NCI-H69 (cell line): ENCODE results near the gene TGM6.

Source experiments
- DNase-seq: peaks from one replicate; lab custom pipeline; 2025; lab: John Stamatoyannopoulos, UW

The TGM6 gene

DNA sequence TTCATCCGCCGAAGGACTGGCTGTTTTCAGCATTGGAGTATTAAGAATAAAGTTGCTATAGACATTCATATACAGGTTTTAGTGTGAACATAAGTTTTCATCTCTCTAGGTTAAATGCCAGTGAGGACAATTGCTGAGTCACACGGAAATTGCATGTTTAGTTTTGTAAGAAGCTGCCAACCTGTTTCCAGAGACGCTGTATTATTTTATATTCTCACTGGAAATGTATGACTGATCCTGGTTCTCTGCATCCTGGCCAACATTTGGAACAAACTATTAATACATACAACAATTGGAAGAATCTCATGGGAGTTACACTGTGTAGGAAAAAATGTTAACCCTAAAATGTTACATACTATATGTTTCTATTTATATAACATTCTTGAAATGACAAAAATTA lies 16.7 kb upstream of the TGM6 start:
- no peak for DNase-seq

DNA sequence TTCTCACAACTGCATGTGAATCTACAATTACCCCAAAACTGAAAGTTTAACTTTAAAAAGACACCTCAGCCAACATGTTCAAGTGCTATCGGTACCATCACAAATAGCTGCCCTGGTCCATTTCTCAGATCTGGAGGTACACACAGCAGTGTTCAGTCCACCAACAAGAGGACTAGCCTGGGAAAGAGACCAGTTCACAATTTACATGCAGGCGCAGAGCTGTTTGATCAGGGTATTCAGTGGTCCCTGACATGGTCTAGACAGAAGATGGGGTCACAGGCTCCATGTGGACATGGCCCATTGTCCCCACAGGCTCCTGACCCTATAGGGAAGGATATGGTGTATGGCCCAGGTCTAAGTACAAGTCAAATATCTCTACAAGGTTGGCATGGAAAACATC lies 15.6 kb upstream of the TGM6 start:
- no peak for DNase-seq

DNA sequence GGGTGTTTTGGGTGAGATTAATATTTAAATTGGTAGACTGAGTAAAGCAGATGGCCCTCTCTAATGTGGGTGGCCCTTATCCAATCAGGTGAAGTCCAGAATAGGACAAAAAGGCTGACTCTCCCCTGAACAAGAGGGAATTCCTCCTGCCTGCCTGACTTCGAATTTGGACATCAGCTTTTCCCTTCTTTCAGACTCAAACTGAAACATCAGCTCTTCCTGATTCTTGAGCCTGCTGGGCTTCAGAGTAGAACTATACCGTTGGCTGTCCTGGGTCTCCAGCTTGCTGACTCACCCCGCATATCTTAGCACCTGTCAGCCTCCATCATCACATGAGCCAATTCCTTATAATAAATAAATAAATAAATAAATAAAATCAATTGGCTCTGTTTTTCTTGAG lies 15.0 kb upstream of the TGM6 start:
- no peak for DNase-seq

DNA sequence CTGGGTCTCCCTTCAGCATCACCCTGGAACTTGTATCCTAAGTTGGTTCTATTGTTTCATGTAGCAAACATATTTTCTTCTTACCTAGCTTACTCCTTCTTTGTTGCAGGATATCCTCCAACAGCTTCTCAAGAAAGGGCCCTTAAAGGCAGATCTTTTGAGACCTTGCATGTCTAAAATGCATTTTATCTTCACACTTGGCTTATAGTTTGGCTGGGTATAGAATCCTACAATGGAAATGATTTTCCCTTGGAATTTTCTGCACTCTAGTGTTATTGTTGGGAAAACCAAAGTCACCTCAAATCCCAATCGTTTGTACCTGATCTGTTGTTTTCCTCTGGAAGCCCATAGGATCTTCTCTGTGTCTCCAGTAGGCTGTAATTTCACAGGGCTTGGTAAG lies 12.1 kb upstream of the TGM6 start:
- no peak for DNase-seq

DNA sequence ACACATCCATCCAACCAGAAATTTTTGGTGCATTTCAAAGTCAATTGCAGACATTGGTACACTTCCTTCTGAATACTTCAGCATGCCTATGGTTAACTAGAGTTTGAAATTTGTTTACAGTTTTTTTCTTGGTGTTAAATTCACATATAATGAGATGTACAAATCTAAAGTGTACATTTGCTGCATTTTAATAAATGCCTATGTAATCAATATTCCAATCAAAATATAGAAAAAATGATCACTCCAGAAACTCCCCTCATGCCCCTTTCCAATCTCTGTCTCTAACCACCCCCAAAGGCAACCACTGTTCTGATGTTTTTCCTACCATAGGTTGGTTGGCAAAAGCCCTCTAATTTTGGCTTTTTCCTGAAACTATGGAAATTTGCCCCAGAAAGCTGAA lies 7.6 kb upstream of the TGM6 start:
- no peak for DNase-seq

DNA sequence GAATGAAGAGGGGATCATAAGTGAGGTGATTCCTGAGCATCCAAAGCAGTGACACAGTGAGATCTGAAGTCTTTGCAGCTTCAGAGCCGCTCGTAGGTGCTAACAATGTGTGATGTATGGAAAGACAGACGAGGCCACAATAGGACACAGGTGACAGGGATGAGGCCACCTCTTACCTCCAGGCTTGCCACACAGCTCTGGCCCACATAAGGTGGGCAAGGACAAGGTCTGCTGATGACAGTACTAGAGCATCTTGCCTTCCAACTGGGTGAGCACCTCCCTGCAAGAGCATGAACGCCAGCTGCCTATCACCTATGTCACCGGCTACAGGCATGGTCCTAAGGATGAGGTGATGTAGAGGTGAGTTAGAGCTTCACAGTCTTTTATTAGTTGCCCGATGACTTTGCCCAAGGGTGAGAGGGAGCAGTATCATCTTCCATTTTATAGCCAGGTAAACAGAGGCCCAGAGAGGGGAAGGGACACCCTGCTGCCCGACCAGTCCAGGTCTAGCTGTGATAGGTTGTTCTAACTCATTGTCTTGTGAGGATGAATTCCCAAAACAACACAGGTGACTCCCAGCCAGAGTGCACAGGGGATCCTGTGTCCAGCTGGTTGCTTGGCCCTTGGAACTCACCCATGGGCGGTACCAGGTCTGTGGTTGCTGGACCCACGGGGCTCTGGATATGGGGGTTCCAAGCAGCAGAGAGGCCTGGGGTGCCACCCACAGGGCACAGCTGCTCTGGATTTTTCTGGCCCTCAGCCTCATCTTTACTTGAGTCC lies 6.2 kb upstream of the TGM6 start:
- DNase-seq, result no peak

DNA sequence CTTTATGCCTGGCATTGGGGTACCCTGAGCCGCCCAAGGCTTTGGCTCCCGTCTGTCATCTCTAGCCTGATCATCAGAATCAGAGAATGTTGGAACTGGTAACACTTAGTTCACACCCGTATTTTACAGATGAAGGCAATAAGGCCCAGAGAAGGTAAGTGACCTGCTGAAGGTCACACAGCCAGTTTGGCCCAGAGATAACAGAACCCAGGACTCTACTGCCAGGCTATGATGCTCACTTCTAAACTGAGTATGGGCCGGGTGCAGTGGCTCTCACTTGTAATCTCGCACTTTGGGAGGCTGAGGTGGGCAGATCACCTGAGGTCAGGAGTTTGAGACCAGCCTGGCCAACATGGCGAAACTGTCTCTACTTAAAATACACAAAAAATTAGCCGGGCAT lies 1.8 kb upstream of the TGM6 start:
- DNase-seq, result no peak

DNA sequence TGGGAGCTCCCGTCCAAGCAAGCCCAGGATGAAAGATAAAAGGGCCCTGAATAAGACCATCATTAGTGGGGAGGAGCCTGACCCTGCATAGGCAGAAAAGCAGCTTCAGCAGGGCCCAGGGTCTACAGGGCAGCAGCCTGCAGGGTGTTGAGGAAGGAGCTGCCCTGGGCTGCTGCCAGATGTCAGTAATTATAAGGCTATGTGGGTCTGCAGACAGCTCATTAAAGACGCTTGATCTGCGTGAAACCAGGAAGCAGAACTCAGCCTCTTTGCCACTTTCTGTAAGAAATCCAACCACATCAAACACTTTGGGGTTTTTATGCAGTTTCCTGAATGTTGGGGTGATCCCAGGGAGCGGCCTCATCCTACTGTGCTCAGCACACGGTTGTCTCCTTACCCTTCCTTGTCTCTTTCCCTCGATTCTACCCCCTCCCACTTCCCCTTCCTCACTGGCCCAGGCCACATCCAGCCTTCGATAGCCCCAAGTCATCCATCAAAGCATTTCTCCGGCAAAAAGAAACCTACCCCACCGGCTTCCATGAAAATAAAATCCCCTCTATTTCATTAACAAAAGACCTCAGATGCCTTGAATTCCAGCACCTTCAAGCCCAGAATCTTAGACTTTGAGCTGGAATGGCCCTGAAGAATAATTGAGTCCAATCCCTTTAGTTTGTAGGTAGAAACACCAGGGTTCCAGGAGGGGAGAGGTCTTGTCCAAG lies 1.0 kb upstream of the TGM6 start:
- peak; percentile 88 for DNase-seq

DNA sequence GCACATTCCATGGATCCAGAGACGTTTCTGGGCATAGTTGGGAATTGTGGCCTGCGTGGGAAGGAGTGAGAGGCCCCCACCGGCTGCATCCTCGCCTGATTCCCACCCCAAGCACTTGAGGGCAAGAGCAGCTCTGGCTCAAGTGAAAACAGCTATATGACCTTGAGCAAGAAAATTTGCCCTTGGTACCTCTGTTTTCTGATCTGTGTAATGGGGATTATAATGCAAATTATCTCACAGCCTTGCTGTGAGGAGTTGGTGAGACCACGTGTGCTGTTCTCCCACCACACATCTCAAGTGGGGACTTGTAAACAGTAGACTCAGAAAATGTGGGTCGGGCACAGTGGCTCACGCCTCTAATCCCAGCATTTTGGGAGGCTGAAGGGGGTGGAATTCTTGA lies 602 bp downstream of the TGM6 start:
- no peak for DNase-seq

DNA sequence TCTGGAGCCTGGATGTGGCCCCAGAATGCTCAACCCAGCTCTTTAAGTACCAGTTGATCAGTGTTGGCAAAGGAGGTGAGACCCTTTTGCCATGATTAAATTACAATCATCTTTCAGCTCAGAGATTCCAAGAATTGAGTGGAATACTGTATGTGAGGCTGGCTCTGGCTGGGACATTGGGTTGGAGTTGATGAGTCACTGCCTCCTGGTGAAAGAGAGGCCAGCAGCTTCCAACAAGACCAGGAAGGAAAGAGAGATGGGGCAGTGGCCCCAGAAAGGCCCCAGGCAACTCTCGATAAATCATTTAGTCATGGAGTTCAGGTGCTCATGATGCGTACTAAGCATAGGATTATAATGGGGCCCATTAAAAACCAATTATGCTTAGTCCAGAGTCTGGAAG lies 2.1 kb downstream of the TGM6 start:
- peak; percentile 12 for DNase-seq

DNA sequence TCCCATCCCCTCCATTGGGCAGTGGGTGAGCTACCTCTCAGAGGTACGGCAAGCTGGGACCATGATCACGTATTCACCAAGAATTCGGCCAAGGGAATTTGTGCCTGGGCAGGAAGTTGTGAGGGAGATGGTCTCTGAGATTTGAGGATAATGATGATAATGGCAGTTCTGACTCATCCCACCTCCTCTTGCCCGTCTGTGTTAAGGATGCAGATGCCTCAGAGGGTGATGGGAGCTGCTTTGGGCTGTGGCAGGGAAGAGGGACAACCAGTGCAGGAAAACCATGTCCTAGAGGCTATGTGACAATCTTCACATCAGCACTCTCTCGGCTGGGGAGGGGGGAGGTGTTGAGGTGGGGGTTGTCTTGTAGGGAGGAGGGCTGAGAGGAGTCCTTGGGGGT lies 4.3 kb downstream of the TGM6 start:
- no peak for DNase-seq

DNA sequence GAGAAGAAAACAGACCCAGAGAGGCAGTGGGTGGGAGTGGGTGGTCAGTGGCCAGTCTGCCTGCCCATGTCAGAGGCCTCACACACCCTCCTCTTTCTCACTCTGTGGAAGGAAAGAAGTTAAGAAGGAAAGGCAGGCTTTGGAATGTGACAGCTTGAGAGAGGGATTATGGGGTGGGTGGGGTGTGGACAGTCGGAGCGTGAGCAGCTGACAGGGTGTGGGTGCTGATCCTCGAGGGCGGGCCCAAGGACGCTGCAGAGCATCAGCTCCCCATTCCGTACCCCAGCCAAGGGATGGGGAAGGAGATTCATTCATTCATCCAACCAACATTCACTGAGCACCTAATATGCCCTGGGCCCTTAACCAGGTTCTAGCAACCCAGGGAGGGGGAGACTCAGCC lies 4.8 kb downstream of the TGM6 start:
- DNase-seq, result no peak

DNA sequence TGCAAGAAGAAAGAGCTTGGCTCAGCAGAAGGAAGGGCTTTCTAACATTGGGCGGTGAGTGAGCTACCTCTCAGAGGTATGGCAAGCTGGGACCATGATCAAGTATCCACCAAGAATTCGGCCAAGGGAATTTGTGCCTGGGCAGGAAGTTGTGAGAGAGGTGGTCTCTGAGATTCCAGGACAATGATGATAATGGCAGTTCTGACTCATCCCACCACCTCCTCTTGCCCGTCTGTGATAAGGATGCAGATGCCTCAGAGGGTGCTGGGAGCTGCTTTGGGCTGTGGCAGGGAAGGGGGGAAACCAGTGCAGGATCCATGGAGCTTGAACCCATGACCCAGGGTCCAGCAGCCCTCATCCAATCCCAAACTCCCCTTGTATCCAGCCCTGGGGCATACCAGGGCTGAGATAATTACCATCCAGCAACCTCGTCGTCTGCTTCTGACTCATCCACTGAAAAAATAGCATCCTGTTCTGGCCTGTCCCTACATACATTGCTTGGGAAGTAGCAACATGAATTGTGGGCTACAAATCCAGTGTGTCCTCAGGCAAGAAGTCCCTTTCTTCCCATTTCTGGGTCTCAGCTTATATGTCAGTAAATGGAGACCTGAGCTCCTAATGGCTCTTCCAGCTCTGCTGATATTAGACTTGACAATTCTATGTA lies 5.9 kb downstream of the TGM6 start:
- peak; percentile 39 for DNase-seq

DNA sequence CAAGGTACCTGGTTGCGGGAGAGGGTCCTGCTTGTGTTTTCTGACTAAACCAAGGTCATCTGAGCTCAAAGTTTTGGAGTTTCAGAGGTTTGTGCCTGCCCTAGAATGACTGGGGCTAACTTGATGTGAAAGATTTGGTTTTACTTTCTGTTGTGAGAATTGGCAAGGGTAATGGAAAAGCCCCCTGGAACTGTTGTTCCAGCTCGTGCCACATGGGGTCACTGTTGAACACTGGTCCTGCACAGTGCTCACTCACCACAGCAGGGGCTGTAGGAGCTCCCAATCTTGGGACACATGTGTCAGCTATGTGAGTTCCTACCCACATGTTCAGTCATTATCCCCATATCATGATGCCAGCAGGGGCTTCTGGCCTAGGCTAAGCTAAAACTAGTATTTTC lies 6.5 kb downstream of the TGM6 start:
- peak; percentile 80 for DNase-seq

DNA sequence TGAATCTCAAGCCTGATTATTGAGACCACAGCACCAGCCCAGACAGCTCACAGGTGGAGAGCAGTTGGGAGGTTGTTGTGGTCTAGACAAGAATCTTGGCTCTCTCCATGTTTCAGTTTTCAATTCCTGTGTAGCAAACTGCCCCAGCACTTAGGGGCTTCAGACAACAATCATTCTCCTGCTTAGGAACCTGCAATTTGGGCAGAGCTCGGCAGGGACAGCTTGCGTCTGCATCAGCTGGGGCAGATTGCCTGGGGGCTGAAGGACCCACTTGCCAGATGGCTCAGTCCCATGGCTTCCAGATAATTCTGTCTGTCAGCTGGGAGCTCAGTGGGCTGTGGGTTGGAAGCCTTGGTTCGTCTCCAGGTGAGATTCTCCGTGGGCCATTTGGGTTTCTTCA lies 6.9 kb downstream of the TGM6 start:
- peak; percentile 83 for DNase-seq

DNA sequence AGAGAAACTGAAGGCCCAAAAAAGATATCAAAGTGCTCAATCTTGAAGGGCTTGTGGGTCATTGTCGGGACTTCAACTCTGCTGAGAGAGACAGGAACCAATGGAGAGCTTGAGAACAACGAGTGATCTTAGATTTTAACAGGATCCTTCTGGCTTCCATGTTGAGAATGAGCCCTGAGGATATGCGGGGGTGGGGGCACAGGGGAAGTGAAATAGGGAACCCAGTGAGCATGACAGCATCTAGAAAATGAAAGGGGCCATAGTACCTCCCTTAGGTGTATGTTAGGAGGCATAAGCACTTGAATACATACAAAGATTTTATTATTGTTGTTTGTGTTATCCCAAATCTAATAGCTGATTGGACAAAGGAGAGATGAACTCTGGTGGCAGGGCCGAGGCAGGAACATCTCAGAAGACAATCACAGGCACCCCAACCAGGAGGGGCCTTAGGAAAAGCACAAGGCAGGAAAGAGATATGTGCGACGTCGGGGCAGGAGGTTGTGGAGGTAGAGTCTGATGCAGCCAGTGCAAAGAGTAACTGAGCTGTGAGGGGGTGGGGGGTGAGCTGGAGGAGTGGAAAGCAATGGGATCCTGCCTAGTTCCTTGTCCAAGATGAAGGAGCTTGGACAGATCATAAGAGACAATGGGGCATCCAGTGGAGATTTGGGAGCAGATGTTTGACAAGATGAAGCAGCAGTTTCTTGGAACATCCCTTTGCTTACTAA lies 10.4 kb downstream of the TGM6 start:
- no peak for DNase-seq

DNA sequence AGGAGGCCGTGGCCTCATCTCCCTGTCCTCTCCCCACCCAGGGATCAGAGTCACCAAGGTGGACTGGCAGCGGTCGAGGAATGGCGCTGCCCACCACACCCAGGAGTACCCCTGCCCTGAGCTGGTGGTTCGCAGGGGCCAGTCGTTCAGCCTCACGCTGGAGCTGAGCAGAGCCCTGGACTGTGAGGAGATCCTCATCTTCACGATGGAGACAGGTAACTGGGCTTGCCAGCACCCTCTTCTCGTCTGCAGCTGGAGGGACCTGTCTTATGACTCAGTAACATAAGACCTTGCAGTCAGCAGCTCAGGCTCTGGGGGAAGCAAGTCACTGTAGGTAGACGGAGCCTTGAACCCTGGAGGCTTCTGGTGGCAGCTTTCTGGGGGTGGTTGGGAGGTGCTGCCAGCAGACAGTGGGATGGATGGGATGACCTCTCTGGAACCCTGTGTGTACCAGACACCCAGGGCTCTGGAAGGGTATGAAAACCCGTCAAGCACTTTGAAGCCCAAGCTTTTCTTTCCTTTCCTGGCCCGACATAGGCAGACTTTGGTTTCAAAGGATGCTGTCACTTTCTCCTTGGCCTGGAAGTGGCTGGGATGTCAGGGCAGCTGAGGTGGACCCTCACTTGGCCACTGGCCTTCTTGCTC lies 13.8 kb downstream of the TGM6 start:
- no peak for DNase-seq

DNA sequence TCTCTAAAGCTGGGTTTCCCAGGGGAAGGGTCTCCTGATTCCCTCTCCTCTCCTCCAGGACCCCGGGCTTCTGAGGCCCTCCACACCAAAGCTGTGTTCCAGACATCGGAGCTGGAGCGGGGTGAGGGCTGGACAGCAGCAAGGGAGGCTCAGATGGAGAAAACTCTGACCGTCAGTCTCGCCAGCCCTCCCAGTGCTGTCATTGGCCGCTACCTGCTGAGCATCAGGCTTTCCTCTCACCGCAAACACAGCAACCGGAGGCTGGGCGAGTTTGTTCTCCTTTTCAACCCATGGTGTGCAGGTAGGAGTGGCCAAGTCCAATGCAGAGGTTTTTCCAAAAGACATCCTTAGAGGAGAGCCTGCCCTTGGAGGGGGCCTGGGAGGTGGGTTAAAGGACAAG lies 14.4 kb downstream of the TGM6 start:
- no peak for DNase-seq

DNA sequence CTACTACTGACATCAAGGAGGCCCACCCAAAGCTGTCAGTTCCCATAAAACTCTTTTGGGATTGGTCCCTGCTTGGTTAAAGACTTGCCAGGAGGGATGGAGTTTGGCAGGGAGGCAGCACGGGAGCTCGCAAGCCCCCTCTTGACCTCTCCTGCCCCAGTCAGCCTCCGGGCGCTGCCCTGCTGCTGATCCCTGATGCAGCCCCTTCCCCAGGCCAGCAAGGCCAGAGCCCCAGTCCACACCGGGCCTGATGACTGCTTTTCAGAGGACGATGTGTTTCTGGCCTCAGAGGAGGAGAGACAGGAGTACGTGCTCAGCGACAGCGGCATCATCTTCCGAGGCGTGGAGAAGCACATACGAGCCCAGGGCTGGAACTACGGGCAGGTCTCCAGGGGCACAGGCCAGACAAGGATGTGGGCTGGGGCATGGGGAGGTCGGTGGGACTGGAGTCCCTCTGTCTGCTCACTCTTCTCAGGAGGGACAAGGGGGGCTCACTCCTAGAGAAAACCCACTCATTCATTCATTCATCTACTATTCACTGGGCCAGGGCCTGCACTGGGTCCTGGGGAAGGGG lies 15.6 kb downstream of the TGM6 start:
- DNase-seq, result no peak

DNA sequence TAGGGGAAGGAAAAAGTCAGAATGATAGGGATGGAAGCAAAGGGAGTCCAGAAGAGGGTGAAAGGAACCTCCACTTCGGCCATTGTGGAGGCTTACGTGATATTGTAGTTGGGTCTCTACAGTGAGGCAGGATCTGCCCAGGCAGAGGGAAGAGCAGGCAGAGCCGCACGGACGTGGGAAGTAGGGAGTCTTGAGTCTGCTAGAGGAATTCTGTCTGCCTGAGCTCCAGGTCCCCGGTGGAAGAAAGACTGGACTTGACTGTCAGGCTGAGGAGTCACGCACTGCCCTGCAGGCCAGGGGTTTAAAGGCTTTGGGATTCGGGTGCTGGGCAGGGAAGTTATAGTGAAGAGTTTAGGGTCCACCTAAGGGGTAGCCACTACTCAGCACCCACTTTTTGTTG lies 16.4 kb downstream of the TGM6 start:
- no peak for DNase-seq

DNA sequence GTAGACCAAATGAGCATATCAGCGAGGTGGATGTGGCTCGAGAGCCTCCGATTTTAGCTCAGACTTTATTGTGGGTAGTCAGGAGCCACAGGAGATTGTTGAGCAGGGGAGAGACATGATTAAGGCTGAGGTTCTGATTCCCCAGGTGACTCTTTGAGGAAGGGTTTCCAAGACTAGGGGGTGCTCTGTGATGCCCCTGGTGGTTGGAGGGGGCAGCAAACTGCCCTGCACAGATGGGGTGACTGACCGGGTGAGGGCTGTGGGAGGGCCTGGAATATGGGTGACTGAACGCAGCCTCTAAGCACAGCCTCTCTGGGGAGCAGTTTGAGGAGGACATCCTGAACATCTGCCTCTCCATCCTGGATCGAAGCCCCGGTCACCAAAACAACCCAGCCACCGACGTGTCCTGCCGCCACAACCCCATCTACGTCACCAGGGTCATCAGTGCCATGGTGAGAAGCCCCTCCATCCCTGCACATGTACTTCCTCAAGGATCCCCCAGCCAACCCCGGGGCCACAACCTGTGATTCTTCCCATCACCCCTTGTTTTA lies 17.0 kb downstream of the TGM6 start:
- no peak for DNase-seq
